GM12878 (cell line): ENCODE results near the gene ELAVL4. TPM values are rescaled to one million over a fixed set of nuclear protein-coding genes. Genes with fewer than 3 reads are reported as not detected.

Source experiments
- ATAC-seq: fragments of 200-7000 bp; cut with Tn5 transposase; 3 replicates; pipeline ENCODE4 v1.9.1; 2020; ENCODE audit warnings: mild to moderate bottlenecking, moderate library complexity
- BruUV-seq: library from RNA; stranded (reverse); fragments of 400-500 nt; replicated peaks from 2 replicates; lab custom pipeline; 2021; lab: Mats Ljungman, UMichigan
- CTCF ChIA-PET: fragments of 300-600 bp; sonication (Branson Sonifier 250); formaldehyde crosslinking; extraction: SDS; loops from one replicate; lab custom pipeline; 2021; ENCODE audit warnings: inconsistent platforms; lab: Yijun Ruan, JAX
- POLR2A ChIA-PET: fragments of 350-600 bp; formaldehyde crosslinking; extraction: SDS; loops from one replicate; lab custom pipeline; 2021; ENCODE audit warnings: inconsistent platforms; lab: Charles Lee
- RAD21 ChIA-PET: fragments of 300-600 bp; sonication (Branson Sonifier 250); formaldehyde crosslinking; loops from one replicate; lab custom pipeline; 2023; ENCODE audit warnings: antibody characterized with exemption; ENCODE audit not compliant: unreplicated experiment; lab: Charles Lee
- SMC1A ChIA-PET: fragments of 300-600 bp; sonication (Branson Sonifier 250); formaldehyde crosslinking; loops from one replicate; lab custom pipeline; 2023; ENCODE audit not compliant: unreplicated experiment, uncharacterized antibody; lab: Charles Lee
- DNase-seq: peaks from one replicate; pipeline ENCODE4 v3.0.0-alpha.2; 2011; ENCODE audit warnings: low read depth, low spot score
- FAIRE-seq: peaks from 3 replicates; lab custom pipeline; 2011; peaks lifted over from hg19 to GRCh38; lab: Jason Lieb, UNC
- H2AFZ ChIP-seq: 2 replicates; pipeline ENCODE4 v1.6.0; 2011; ENCODE audit warnings: low read depth, low read length, control low read depth; ENCODE audit not compliant: control insufficient read depth
- H3K27ac ChIP-seq: 2 replicates; pipeline ENCODE4 v1.5.1; 2011; ENCODE audit warnings: control low read depth; ENCODE audit not compliant: control insufficient read depth, insufficient read depth
- H3K27me3 ChIP-seq, 2 experiments: replicated peaks in 1 of 2; 2 replicates each; pipeline versions ENCODE4 v1.6.0 to v1.6.1; 2011; ENCODE audit warnings: low read length in 1 of 2; ENCODE audit not compliant: control insufficient read depth in 2 of 2, insufficient read depth in 2 of 2
- H3K36me3 ChIP-seq, 2 experiments: 2 replicates each; pipeline ENCODE4 v1.5.1; 2011; ENCODE audit warnings: low read length in 1 of 2; ENCODE audit not compliant: control insufficient read depth in 2 of 2, insufficient read depth in 2 of 2
- H3K4me1 ChIP-seq: 2 replicates; pipeline ENCODE4 v1.6.1; 2011; ENCODE audit warnings: mild to moderate bottlenecking, low read length, moderate library complexity, mixed read lengths; ENCODE audit not compliant: control insufficient read depth, insufficient read depth
- H3K4me2 ChIP-seq: 2 replicates; pipeline ENCODE4 v1.6.0; 2011; ENCODE audit warnings: control low read depth; ENCODE audit not compliant: control insufficient read depth, insufficient read depth
- H3K4me3 ChIP-seq: fragments of 200-600 bp; sonication (generic); 2 replicates; pipeline ENCODE4 v1.5.1; 2016
- H3K79me2 ChIP-seq: 2 replicates; pipeline ENCODE4 v1.6.0; 2011; ENCODE audit warnings: low read length; ENCODE audit not compliant: control insufficient read depth, insufficient read depth
- H3K9ac ChIP-seq: 2 replicates; pipeline ENCODE4 v1.8.0; 2011; ENCODE audit warnings: low read length, control low read depth, mixed read lengths; ENCODE audit not compliant: control insufficient read depth, insufficient read depth
- H3K9me3 ChIP-seq: replicated peaks from 3 replicates; pipeline ENCODE4 v1.5.1; 2011; ENCODE audit warnings: mild to moderate bottlenecking, low read length; ENCODE audit not compliant: control insufficient read depth, insufficient read depth
- H4K20me1 ChIP-seq: 2 replicates; pipeline ENCODE4 v1.6.0; 2011; ENCODE audit not compliant: control insufficient read depth, insufficient read depth
- CEBPB ChIP-seq, 2 experiments: fragments of 150-350 bp in 1 of 2; IDR thresholded peaks; 2 replicates each; pipeline ENCODE4 v1.6.1; 2012 to 2014; ENCODE audit warnings: low read depth in 2 of 2, low read length in 2 of 2, borderline replicate concordance in 1 of 2, inconsistent platforms in 1 of 2
- EED ChIP-seq: sonication (generic); IDR thresholded peaks from 2 replicates; pipeline ENCODE4 v1.6.1; 2016; ENCODE audit warnings: antibody characterized with exemption, low read depth
- MXI1 ChIP-seq: fragments of 150-350 bp; IDR thresholded peaks from 2 replicates; pipeline ENCODE4 v1.6.1; 2011; ENCODE audit warnings: low read depth, mild to moderate bottlenecking, inconsistent platforms, low read length, improper control_type of control experiment
- POLR2A ChIP-seq: IDR thresholded peaks from 2 replicates; pipeline ENCODE4 v1.6.1; 2011; ENCODE audit warnings: low read depth, mild to moderate bottlenecking, low read length
- RAD51 ChIP-seq: fragments of 450-650 bp; IDR thresholded peaks from 2 replicates; pipeline ENCODE4 v1.6.1; 2016; ENCODE audit warnings: moderate library complexity, mild to moderate bottlenecking, inconsistent platforms
- RBBP5 ChIP-seq: fragments of 200-600 bp; sonication (generic); conservative IDR thresholded peaks from 2 replicates; pipeline ENCODE4 v1.6.1; 2016
- RUNX3 ChIP-seq: IDR thresholded peaks from 2 replicates; pipeline ENCODE4 v1.6.1; 2012; ENCODE audit warnings: low read length, inconsistent platforms
- ZSCAN29 ChIP-seq: fragments of 450-650 bp; IDR thresholded peaks from 2 replicates; pipeline ENCODE4 v1.6.1; 2017; ENCODE audit warnings: mild to moderate bottlenecking, moderate library complexity
- WGBS: methylation state at CpG from one replicate; pipeline ENCODE4 v1.1.6; 2016; ENCODE audit warnings: low lambda C conversion rate; ENCODE audit not compliant: insufficient replicate concordance, insufficient coverage; ENCODE audit errors: missing lambda C conversion rate; 5-methylcytosine and 5-hydroxymethylcytosine counted together
- in situ Hi-C: fragments of 300-500 bp; cut with MboI; formaldehyde crosslinking; loops from 9 replicates; pipeline ENCODE4 v1.14.3; 2018; ENCODE audit warnings: mixed read lengths
- intact Hi-C: fragments of 100-400 bp; cut with micrococcal nuclease; formaldehyde crosslinking; loops from one replicate; pipeline ENCODE4 v1.14.2; 2022; ENCODE audit not compliant: unreplicated experiment
- polyA plus RNA-seq, 11 experiments: library from polyadenylated mRNA; depleted of rRNA in 4 of 11; unstranded in 6 of 11; stranded (reverse) in 5 of 11; fragments of >200 nt; fragmentation: Nextera tagmentation in 4 of 11; fragmentation: Illumina TruSeq in 1 of 11; extraction: Ambion mirVana in 4 of 11; extraction: Trizol in 1 of 11; gene quantifications; 1 replicate in 1 of 11; 2 replicates in 10 of 11; pipeline versions ENCODE4 v1.2.1 to v1.2.3, GENCODE V29; 2011 to 2016; ENCODE audit warnings: inconsistent platforms in 2 of 11, missing spikeins in 2 of 11, low read depth in 1 of 11
- total RNA-seq, 4 experiments: library from RNA; depleted of rRNA in 3 of 4; stranded (reverse); fragments of >200 nt in 3 of 4; fragmentation: Illumina TruSeq in 1 of 4; extraction: Trizol in 1 of 4; gene quantifications; 2 replicates each; pipeline versions ENCODE4 v1.2.1 to v1.2.3, GENCODE V29; 2013 to 2021
- TF ChIP-seq, protein P1 (sequence below): fragments of 450-650 bp; IDR thresholded peaks from 2 replicates; pipeline ENCODE4 v1.6.1; 2016; ENCODE audit warnings: mild to moderate bottlenecking, moderate library complexity, borderline replicate concordance
- TF ChIP-seq, protein P2 (sequence below): fragments of 450-650 bp; IDR thresholded peaks from 2 replicates; pipeline ENCODE4 v1.6.1; 2016; ENCODE audit warnings: mild to moderate bottlenecking

Gene ELAVL4
- total and polyA plus RNA-seq, 10 of the 15 experiments (the other 5 are each of a cell fraction or from before 2014, with no cell fraction given), result 0.10 to 0.53 (median 0.17) TPM; not detected in 6

DNA sequence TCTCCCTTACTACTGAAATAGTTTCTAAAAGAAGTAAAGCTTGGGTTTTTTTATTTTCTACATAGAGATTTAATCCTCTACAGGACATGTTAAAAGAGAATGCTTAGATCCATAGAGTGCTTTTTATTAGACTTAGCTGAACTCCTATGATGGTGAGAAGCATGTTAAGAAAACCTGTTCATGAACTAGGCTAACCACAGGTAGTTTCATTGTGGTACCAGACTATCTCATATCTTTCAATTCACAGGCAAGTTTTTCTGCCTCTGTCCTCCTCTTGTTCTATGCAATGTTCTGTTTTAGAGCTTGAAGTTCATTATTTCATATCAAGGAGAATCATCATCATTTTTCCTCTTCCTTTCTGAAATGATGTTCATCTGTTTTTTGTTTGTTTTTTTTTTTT is 65.4 kb downstream of the ELAVL4 start (continued):
- TF ChIP-seq, protein P1, sequence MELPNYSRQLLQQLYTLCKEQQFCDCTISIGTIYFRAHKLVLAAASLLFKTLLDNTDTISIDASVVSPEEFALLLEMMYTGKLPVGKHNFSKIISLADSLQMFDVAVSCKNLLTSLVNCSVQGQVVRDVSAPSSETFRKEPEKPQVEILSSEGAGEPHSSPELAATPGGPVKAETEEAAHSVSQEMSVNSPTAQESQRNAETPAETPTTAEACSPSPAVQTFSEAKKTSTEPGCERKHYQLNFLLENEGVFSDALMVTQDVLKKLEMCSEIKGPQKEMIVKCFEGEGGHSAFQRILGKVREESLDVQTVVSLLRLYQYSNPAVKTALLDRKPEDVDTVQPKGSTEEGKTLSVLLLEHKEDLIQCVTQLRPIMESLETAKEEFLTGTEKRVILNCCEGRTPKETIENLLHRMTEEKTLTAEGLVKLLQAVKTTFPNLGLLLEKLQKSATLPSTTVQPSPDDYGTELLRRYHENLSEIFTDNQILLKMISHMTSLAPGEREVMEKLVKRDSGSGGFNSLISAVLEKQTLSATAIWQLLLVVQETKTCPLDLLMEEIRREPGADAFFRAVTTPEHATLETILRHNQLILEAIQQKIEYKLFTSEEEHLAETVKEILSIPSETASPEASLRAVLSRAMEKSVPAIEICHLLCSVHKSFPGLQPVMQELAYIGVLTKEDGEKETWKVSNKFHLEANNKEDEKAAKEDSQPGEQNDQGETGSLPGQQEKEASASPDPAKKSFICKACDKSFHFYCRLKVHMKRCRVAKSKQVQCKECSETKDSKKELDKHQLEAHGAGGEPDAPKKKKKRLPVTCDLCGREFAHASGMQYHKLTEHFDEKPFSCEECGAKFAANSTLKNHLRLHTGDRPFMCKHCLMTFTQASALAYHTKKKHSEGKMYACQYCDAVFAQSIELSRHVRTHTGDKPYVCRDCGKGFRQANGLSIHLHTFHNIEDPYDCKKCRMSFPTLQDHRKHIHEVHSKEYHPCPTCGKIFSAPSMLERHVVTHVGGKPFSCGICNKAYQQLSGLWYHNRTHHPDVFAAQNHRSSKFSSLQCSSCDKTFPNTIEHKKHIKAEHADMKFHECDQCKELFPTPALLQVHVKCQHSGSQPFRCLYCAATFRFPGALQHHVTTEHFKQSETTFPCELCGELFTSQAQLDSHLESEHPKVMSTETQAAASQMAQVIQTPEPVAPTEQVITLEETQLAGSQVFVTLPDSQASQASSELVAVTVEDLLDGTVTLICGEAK, result no peak

DNA sequence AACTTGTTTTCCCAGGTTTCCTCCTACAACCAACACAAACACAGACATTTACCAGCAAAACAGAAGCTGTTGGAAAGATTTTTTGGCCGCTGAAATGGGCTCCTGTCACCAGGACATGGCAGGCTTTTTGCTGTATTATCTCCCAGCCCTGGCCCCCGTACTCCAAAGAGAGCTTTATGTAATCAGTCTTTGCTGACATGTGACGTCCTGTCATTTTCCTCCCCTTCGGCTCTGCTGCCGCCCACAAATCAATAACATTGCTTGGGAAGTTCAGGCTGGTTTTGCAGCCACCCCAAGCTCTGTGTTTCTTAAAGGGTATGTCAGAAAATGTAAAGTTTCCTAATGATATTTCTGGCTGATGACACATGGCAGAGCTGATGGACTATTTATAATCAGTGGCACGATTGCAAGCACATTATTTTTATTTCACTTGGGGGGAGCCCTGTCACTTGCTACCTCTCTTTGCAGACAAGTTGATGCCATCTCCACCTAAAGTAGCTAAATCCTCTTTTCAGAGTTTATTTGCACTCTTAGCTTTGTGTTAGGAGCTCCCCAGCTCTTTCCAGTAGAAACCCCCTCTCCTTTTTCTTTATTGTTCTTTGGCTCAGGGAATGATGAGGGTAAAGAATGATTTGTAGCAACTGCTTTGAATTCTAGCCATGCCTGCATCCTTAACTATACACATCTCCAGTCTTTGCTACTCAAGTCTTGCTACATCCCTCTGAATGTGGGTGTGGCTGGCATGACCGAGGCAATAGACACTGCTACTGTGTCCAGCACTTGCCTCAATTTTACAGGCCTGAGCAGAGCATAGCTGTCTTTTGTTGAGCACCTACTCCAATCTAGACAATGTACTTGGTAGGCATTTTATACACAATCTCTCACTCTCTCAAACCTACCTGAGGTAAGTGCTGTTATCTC is 67.3 kb downstream of the ELAVL4 start:
- no peaks in the 10 kb centered on the region for H4K20me1 ChIP-seq
- no peak overlapping the region for H3K4me2 ChIP-seq
- no peaks in the 10 kb centered on the region for H3K4me1 ChIP-seq
- no peak overlapping the region for H3K27ac ChIP-seq
- FAIRE-seq (no peak), DNase-seq (no peak), ATAC-seq (no peak)
- no peak overlapping the region for H2AFZ ChIP-seq
- intact Hi-C loops (no loop called here), in situ Hi-C loops (no loop called here)
- WGBS, result under 1% methylated on average over 7 of the region's 7 CpGs
- no peak for TF ChIP-seq CEBPB (IDR thresholded peaks at IDR 0.05; ENCODE audit: borderline replicate concordance in 1 of 2, low read depth in 2 of 2, low read length in 2 of 2)
- no peak for TF ChIP-seq ZSCAN29
- TF ChIP-seq POLR2A, result no peak
- TF ChIP-seq RAD51, result no peak
- no peak for TF ChIP-seq RBBP5
- no peak for TF ChIP-seq EED
- TF ChIP-seq, protein P2, sequence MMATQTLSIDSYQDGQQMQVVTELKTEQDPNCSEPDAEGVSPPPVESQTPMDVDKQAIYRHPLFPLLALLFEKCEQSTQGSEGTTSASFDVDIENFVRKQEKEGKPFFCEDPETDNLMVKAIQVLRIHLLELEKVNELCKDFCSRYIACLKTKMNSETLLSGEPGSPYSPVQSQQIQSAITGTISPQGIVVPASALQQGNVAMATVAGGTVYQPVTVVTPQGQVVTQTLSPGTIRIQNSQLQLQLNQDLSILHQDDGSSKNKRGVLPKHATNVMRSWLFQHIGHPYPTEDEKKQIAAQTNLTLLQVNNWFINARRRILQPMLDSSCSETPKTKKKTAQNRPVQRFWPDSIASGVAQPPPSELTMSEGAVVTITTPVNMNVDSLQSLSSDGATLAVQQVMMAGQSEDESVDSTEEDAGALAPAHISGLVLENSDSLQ, result no peak
- no peak for TF ChIP-seq RUNX3
- no peak for TF ChIP-seq MXI1
- no peak overlapping the region for H3K4me3 ChIP-seq
- no peaks in the 10 kb centered on the region for H3K36me3 ChIP-seq
- BruUV-seq, result no TSS peak
- ChIA-PET RAD21 (no interaction called here), POLR2A (no interaction called here), SMC1A (interaction anchor here (0.7 kb wide), 1 partner anchor 82 kb away, joined by 3 read pairs; no protein-coding TSS in a partner anchor), CTCF (interaction anchor here (1.7 kb wide), 1 partner anchor 156 kb away, joined by 4 read pairs; no protein-coding TSS in a partner anchor)
- H3K27me3 ChIP-seq, result no peaks in the 10 kb centered on the region; a peak in 1 of 4 replicates
- H3K9me3 ChIP-seq, result no peaks in the 10 kb centered on the region
- H3K79me2 ChIP-seq, result no peaks in the 10 kb centered on the region
- no peak overlapping the region for H3K9ac ChIP-seq
